ENCODE data around the gene DTD2.
"Not testable (repeated sequence)": the region's sequence is repeated elsewhere in the genome, so short reads cannot be mapped to it uniquely, and the experiment has no call there.

GRCh38 chr14:31437045-31437691 lies 20.1 kb downstream of the DTD2 start:
- TF ChIP-seq CTCF (conservative IDR thresholded peaks at IDR 0.05 in 1 of 2, IDR thresholded peaks at IDR 0.05 in 1 of 2; ENCODE audit: extremely low read depth in 1 of 2, insufficient read depth in 1 of 2, low read depth in 1 of 2, low read length in 2 of 2); EZH2 (IDR thresholded peaks at IDR 0.05; ENCODE audit: borderline replicate concordance, low read length): not testable (repeated sequence)
